ENCODE results near the gene PCGF6. TPM values are rescaled to one million over a fixed set of nuclear protein-coding genes. Genes with fewer than 3 reads are reported as not detected.
"Not testable (repeated sequence)": the region's sequence is repeated elsewhere in the genome, so short reads cannot be mapped to it uniquely, and the experiment has no call there.

Gene PCGF6
- total RNA-seq, 2 experiments from 2014 or later = 13.9 to 15.1 TPM

DNA sequence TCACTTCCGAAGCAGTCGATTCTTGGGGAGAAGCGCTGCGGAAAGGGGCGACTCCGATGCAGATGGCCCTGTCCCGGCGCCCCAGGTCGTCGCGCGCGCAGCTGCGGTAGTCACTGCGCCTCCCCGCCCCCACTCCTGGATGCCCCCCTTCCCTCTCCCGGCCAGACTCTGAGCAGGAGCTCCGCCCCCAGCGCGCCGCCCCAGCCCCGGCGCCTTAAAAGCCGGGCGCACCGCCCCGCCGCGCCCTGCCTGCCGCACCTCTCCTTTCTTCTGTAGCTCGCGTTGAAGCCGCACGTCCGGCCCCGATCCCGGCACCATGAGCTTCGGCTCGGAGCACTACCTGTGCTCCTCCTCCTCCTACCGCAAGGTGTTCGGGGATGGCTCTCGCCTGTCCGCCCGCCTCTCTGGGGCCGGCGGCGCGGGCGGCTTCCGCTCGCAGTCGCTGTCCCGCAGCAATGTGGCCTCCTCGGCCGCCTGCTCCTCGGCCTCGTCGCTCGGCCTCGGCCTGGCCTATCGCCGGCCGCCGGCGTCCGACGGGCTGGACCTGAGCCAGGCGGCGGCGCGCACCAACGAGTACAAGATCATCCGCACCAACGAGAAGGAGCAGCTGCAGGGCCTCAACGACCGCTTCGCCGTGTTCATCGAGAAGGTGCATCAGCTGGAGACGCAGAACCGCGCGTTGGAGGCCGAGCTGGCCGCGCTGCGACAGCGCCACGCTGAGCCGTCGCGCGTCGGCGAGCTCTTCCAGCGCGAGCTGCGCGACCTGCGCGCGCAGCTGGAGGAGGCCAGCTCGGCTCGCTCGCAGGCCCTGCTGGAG lies 73.8 kb downstream of the PCGF6 start, which contains the start of gene INA:
Gene INA (plus strand): TSS at position 243 of the 817 bp plus-strand sequence. CDS start 74 bp downstream, at position 317.
- peak; percentile 27 for DNase-seq
- ChIA-PET CTCF (interaction anchor here (0.7 to 2.2 kb wide), 5 partner anchors 15 to 359 kb away, joined by 3 to 5 read pairs (median 4); partner anchors contain the start of gene CNNM2), POLR2A (interaction anchor here (1.0 kb wide), 1 partner anchor 155 kb away, joined by 3 read pairs; no protein-coding TSS in a partner anchor)
- Mint-ChIP-seq H3K36me3 (ENCODE audit: low read depth) (peaks cover 4% of the 10 kb centered on the region), H3K27ac (no peak within 1 kb of the TSS), H3K27me3 (peaks cover 65% of the 10 kb centered on the region), H3K9me3 (no peaks in the 10 kb centered on the region), H3K4me3 (peak within 1 kb of the TSS; percentile 41), H3K4me1 (peaks cover 14% of the 10 kb centered on the region)

DNA sequence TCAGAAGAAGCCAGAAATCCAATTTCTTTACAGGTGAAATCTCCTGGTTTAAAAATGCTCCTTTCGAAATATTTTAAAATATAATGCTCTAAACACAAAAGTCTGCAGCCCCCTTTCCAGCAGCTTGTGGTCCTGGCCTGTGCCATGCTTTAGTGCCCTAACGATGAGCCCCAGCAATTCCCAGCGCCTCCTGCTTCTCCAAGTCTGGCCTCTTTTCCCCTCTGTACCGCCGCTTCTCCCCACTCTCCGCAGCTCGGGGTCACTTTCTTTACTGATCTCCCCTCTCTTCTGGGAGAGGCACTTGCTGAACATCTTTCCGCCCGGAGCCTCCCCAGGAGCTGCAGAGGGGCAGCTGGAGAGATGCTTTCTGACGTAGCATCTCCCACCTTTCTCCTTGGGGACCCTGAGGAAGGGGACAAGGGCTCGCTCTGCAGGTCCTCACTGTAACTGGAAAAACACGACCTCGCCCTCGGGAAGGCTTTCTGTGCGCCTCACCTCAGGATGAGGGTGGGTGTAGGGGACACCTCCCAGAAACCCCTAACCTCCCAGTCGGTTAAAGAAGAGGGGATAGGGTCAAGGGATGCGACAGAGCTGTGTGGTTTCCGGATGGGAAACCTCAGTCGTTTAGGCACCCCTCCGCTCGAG lies 74.6 kb downstream of the PCGF6 start:
- no peak for DNase-seq
- H3K27ac Mint-ChIP-seq = no peak overlapping the region
- POLR2A ChIA-PET = interaction anchor here (1.0 kb wide), 1 partner anchor 154 kb away, joined by 3 read pairs; no protein-coding TSS in a partner anchor
- CTCF ChIA-PET = interaction anchor here (1.4 to 2.2 kb wide), 3 partner anchors 16 to 359 kb away, joined by 4 to 5 read pairs (median 5); partner anchors contain the start of gene CNNM2
- H3K9me3 Mint-ChIP-seq = no peaks in the 10 kb centered on the region
- peaks cover 4% of the 10 kb centered on the region for H3K36me3 Mint-ChIP-seq (ENCODE audit: low read depth)
- peaks cover 60% of the 10 kb centered on the region for H3K27me3 Mint-ChIP-seq
- H3K4me3 Mint-ChIP-seq = no peak overlapping the region
- H3K4me1 Mint-ChIP-seq = peaks cover 14% of the 10 kb centered on the region

DNA sequence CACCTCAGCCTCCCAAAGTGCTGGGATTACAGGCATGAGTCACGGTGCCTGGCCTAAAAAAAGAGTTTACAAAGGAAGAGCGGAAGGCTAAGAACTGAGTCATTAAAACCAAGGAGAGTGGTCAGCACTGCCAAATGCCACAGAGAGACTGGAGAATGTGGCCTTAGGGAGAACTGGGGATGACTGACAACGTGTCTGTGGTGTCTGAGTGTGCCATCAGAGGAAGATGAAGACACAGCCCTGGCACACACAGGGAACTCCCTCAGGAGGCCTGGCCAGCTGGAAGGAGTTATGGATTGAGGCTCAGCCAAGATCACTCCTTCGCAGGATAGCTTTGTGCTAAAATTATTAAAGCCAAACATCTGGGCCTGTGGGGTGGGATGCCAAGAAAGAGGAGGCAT lies 77.9 kb downstream of the PCGF6 start:
- no peak for DNase-seq
- CTCF ChIA-PET = no interaction called here

DNA sequence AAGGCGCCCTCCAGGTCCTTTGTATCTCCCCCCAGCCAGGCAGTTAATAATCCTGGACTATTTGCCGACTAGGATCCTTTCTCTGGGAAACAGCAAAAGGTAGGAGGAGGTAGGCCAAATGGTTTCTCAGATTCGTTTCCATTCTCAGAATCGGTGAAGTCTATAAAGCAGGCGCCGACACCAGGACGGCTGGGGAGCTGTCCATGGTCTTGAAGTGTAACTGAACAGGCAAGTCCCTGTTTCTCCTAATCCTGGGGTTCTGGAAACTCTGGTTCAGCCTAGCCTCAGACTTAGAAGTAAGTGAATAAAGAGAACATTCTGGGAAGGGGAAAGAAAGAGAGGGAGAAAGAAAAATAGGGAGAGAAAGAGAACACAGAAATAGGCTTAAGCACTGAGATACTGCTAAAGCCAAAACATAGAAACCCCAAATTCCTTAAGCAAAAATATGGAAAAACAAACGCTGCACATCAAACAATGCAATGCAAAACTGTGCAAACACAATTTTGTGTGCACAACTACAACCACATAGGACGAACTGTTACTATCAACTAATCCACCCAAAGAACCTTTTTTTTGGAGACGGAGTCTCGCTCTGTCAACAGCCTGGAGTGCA lies 85.1 kb downstream of the PCGF6 start:
- peak; percentile 59 for DNase-seq
- ChIA-PET CTCF (no interaction called here), POLR2A (interaction anchor here (1.5 kb wide), 1 partner anchor 13 kb away, joined by 4 read pairs; no protein-coding TSS in a partner anchor)
- no peak overlapping the region for H3K4me3 Mint-ChIP-seq
- peaks cover 8% of the 10 kb centered on the region for H3K9me3 Mint-ChIP-seq
- H3K36me3 Mint-ChIP-seq (ENCODE audit: low read depth) = no peaks in the 10 kb centered on the region
- H3K27ac Mint-ChIP-seq = no peak overlapping the region
- peaks cover 27% of the 10 kb centered on the region for H3K27me3 Mint-ChIP-seq
- H3K4me1 Mint-ChIP-seq = peaks cover 5% of the 10 kb centered on the region

More for the DNA sequence above, 77.9 kb downstream of the PCGF6 start:
- Mint-ChIP-seq H3K36me3 (ENCODE audit: low read depth) (no peaks in the 10 kb centered on the region), H3K4me3 (no peak overlapping the region), H3K9me3 (no peaks in the 10 kb centered on the region), H3K27ac (no peak overlapping the region), H3K27me3 (peaks cover 38% of the 10 kb centered on the region), H3K4me1 (peaks cover 7% of the 10 kb centered on the region)
- POLR2A ChIA-PET = no interaction called here

DNA sequence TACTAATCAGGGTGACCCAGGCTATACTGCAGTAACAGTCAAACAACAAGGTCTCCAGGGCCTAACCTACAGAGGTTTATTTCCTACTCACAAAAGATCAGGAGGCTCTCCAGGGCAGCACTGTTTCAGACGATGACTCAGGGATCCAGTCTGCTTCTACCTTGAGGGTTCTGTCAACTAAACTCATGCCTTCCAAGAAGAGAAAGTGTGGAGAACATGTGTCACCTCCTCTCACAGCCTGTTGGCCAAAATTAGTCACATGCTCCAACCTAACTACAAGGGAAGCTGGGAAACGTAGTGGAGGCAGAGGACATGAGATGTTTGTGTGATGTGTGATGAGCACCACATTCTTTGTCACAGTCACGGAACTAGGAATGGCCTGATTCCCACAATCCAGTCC lies 88.7 kb downstream of the PCGF6 start:
- DNase-seq = no peak
- H3K4me3 Mint-ChIP-seq = no peak overlapping the region
- peaks cover 3% of the 10 kb centered on the region for H3K36me3 Mint-ChIP-seq (ENCODE audit: low read depth)
- POLR2A ChIA-PET = no interaction called here
- peaks cover 20% of the 10 kb centered on the region for H3K9me3 Mint-ChIP-seq
- peaks cover 5% of the 10 kb centered on the region for H3K4me1 Mint-ChIP-seq
- CTCF ChIA-PET = no interaction called here
- H3K27ac Mint-ChIP-seq = no peak overlapping the region
- peaks cover 16% of the 10 kb centered on the region for H3K27me3 Mint-ChIP-seq

DNA sequence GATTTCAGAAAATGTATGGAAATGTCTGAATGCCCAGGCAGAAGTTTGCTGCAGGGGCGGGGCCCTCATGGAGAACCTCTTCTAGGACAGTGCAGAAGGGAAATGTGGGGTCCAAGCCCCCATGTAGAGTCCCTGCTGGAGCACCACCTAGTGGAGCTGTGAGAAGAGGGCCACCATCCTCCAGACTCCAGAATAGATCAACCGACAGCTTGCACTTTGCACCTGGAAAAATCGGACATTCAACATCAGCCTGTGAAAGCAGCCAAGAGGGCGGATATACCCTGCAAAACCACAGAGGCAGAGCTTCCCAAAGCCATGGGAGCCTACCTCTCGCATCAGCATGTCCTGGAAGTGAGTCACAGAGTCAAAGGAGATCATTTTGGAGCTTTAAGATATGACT lies 91.0 kb downstream of the PCGF6 start:
- CTCF ChIA-PET = interaction anchor here (0.5 kb wide), 1 partner anchor 111 kb away, joined by 3 read pairs; no protein-coding TSS in a partner anchor
- DNase-seq = no peak
- Mint-ChIP-seq H3K4me3 (no peak overlapping the region), H3K27ac (no peak overlapping the region), H3K4me1 (peaks cover 13% of the 10 kb centered on the region), H3K27me3 (peaks cover 8% of the 10 kb centered on the region), H3K9me3 (peaks cover 20% of the 10 kb centered on the region), H3K36me3 (ENCODE audit: low read depth) (peaks cover 3% of the 10 kb centered on the region)
- POLR2A ChIA-PET = no interaction called here

DNA sequence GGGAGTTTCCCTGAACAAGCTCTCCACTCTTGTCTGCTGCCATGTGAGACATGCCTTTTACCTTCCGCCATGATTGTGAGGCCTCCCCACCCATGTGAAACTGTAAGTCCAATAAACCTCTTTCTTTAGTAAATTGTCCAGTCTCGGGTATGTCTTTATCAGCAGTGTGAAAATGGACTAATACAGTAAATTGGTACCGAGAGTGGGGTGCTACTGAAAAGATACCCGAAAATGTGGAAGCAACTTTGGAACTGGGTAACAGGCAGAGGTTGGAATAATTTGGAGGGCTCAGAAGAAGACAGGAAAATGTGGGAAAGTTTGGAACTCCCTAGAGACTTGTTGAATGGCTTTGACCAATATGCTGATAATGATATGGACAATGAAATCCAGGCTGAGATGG lies 92.0 kb downstream of the PCGF6 start:
- peaks cover 16% of the 10 kb centered on the region for H3K4me1 Mint-ChIP-seq
- CTCF ChIA-PET; POLR2A ChIA-PET; H3K27ac Mint-ChIP-seq; H3K27me3 Mint-ChIP-seq; DNase-seq; H3K36me3 Mint-ChIP-seq (ENCODE audit: low read depth); H3K4me3 Mint-ChIP-seq: not testable (repeated sequence)
- H3K9me3 Mint-ChIP-seq = peaks cover 20% of the 10 kb centered on the region

DNA sequence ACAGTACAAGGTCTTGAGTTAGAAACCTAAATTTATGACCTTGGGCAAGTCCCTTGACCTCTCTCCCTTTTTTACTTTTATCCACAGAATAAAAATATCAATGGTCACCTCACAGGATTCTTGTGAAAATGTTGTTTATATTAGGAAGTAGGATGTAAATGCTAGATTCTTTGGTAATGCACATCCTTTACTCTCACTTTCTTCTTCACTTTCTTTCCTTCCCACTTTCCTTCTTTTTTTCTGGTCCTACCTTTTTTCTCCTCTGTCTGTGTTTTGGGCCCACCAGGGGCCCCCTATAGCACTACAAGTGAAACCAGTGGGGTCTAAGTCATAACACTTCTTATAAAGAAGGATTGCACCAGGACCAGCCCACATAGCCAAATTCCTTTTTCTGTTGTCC lies 93.1 kb downstream of the PCGF6 start:
- Mint-ChIP-seq H3K4me3 (no peak overlapping the region), H3K27me3 (no peaks in the 10 kb centered on the region), H3K4me1 (peaks cover 11% of the 10 kb centered on the region), H3K27ac (no peak overlapping the region), H3K36me3 (ENCODE audit: low read depth) (peaks cover 3% of the 10 kb centered on the region), H3K9me3 (peaks cover 20% of the 10 kb centered on the region)
- ChIA-PET CTCF (no interaction called here), POLR2A (no interaction called here)
- DNase-seq = no peak

DNA sequence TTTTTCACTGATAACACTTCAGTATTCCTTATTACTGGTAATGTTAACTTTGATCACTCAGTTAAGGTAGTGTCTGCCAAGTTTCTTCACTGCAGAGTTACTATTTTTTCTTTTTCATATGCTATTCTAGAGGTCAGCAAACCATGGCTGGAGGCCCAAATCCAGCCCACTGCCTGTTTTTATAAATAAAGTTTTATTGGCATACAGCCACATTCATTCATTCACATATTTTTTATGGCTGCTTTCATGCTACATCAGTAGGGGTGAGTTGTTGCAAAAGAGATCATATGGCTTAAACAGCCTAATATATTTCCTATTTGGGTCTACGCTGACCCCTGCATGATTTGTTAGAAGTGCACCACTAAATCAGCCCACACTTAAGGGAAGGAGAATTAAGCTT lies 94.3 kb downstream of the PCGF6 start:
- H3K36me3 Mint-ChIP-seq (ENCODE audit: low read depth) = peaks cover 3% of the 10 kb centered on the region
- ChIA-PET CTCF (interaction anchor here (0.6 kb wide), 1 partner anchor 254 kb away, joined by 5 read pairs; no protein-coding TSS in a partner anchor), POLR2A (no interaction called here)
- peaks cover 15% of the 10 kb centered on the region for H3K9me3 Mint-ChIP-seq
- H3K4me3 Mint-ChIP-seq = no peak overlapping the region
- DNase-seq = no peak
- no peak overlapping the region for H3K27ac Mint-ChIP-seq
- no peaks in the 10 kb centered on the region for H3K27me3 Mint-ChIP-seq
- peaks cover 11% of the 10 kb centered on the region for H3K4me1 Mint-ChIP-seq

DNA sequence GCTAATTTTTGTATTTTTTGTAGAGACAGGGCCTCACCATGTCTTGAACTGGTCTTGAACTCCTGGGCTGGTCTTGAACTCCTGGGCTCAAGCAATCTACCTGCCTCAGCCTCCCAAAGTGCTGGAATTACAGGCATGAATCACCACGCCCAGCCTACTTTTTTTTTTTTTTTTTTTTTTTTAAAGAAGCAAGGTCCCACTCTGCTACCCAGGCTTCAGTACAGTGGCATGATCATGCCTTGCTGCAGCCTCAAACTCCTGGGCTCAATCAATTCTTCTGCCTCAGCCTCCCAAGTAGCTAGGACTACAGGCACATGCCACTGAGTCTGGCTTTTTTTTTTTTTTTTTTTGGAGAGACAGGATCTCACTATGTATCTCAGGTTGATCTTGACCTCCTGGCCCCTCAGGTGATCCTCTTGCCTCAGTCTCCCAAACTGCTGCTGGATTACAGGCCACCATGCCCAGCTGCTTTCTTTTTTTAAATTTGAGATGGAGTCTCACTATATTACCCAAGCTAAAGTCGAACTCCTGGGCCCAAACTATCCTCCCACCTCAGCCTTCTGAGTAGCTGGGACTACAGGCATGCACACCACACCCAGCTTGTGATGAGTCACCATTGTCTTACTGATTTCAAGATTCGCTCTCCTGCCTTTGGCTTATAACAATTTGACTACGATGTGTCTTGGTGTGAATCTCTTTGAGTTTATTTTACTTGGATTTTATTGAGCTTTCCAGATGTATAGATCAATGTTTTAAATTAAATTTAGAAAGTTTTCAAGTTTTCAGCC lies 96.2 kb downstream of the PCGF6 start:
- ChIA-PET CTCF (interaction anchor here (0.6 to 1.6 kb wide), 8 partner anchors 8 to 541 kb away, joined by 3 to 7 read pairs (median 4); partner anchors contain the start of genes ARL3 and CNNM2), POLR2A (interaction anchor here (1.0 kb wide), 2 partner anchors 26 to 62 kb away, joined by 3 to 5 read pairs; partner anchors contain the start of gene NT5C2)
- no peak overlapping the region for H3K4me3 Mint-ChIP-seq
- DNase-seq = peak; percentile 27
- peaks cover 11% of the 10 kb centered on the region for H3K9me3 Mint-ChIP-seq
- H3K27ac Mint-ChIP-seq = no peak overlapping the region
- H3K4me1 Mint-ChIP-seq = peaks cover 17% of the 10 kb centered on the region
- H3K36me3 Mint-ChIP-seq (ENCODE audit: low read depth) = peaks cover 6% of the 10 kb centered on the region
- H3K27me3 Mint-ChIP-seq = peaks cover under 1% of the 10 kb centered on the region

DNA sequence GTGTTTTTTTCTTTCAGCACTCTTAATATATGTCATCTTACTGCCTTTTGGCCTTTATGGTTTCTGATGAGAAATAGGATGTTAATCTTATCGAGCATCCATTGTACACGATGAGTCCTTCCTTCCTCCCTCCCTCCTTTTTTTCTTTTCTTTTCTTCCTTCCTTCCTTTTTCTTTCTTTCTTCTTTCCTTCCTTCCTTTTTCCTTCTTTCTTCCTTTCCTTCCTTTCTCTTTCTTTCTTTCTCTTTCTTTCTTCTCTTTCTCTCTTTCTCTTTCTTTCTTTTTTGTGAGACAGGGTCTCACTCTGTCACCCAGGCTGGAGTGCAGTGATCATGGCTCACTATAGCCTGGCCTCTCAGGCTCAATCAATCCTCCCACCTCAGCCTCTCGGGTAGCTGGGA lies 96.8 kb downstream of the PCGF6 start:
- CTCF ChIA-PET = interaction anchor here (0.6 to 1.3 kb wide), 3 partner anchors 10 to 222 kb away, joined by 3 to 7 read pairs (median 3); no protein-coding TSS in a partner anchor
- H3K27me3 Mint-ChIP-seq = peaks cover 2% of the 10 kb centered on the region

More for the DNA sequence above, 96.8 kb downstream of the PCGF6 start:
- DNase-seq = no peak
- Mint-ChIP-seq H3K36me3 (ENCODE audit: low read depth) (peaks cover 6% of the 10 kb centered on the region), H3K27ac (no peak overlapping the region), H3K9me3 (peaks cover 7% of the 10 kb centered on the region), H3K4me1 (peaks cover 18% of the 10 kb centered on the region), H3K4me3 (no peak overlapping the region)
- POLR2A ChIA-PET = no interaction called here
